GM18526 (cell line): Measurements from ENCODE around the gene S100A2.

Experiments
- POLR2A ChIP-seq: IDR thresholded peaks from 3 replicates; pipeline ENCODE4 v1.6.1; 2011; ENCODE audit not compliant: insufficient read length; ENCODE audit errors: extremely low read depth

The S100A2 gene

GRCh38 chr1:153565529-153566374 lies at the start of gene S100A2:
TSS of gene S100A2 (minus strand) at chr1:153565844. CDS start at chr1:153563877, 1,967 bp downstream.
- TF ChIP-seq POLR2A, result no peak

DNA sequence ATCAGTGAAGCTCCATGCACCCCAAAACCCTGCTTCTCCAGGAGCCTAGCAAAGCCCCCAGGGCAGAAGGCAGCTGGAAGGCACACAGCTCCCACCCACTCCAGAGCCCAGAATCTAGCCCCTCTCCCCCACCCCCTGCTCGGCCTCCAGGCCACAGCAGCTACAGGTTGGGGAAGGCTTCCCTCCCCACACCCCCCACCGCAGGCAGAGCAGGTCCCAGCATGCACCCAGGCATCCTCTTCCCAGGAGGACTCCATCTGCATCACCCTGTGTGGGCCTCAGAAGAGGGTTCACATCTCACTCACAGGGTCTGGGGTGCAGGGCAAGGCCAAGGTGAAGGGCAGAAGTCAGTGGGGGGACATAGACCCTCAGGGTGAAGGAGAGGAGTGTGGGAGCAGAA lies 49.8 kb upstream of the S100A2 start:
- no peak for TF ChIP-seq POLR2A

GRCh38 chr1:153614906-153615305 lies 49.3 kb upstream of the S100A2 start:
- no peak for TF ChIP-seq POLR2A

DNA sequence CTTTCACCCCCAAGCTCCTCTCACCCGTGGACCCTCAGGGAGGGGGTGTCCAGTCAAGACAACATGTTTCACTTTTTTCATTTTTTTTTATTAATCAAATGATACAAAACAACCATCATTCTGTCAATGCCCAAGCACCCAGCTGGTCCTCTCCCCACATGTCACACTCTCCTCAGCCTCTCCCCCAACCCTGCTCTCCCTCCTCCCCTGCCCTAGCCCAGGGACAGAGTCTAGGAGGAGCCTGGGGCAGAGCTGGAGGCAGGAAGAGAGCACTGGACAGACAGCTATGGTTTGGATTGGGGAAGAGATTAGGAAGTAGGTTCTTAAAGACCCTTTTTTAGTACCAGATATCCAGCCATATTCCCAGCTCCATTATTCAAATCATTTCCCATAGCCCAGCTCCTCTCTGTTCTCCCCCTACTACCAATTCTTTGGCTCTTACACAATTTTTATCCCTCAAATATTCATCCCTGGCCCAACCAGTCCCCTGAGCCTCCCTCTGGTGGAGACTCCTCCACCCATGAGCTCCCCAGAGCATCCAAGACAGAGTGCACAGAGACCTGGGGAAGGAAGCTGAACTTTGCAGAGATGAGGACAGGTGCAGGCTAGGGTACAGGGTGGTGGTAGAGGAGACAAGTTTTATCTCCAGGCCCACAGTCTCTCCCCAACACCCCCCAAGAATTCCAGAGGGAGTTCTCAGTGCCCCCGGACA lies 48.7 kb upstream of the S100A2 start:
- no peak for TF ChIP-seq POLR2A

DNA sequence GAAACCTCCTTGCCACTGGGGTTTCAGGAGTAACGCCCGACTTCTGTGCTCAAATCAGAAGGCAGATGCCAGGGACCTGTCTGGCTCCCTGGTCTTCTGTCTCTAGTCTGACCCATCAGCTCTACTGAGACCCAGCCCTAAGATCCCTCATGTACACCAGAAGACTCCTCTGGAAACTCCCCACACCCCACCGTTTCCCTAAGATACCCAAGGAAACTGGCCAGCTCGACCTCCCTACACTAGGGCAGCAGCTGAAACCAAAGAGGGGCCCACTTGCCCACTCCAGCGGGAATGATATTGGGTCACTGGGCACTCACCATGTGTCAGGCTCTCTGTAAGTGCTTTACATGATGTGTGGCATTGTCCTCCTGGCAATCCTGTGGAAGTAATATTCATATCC lies 47.8 kb upstream of the S100A2 start:
- TF ChIP-seq POLR2A, result no peak

DNA sequence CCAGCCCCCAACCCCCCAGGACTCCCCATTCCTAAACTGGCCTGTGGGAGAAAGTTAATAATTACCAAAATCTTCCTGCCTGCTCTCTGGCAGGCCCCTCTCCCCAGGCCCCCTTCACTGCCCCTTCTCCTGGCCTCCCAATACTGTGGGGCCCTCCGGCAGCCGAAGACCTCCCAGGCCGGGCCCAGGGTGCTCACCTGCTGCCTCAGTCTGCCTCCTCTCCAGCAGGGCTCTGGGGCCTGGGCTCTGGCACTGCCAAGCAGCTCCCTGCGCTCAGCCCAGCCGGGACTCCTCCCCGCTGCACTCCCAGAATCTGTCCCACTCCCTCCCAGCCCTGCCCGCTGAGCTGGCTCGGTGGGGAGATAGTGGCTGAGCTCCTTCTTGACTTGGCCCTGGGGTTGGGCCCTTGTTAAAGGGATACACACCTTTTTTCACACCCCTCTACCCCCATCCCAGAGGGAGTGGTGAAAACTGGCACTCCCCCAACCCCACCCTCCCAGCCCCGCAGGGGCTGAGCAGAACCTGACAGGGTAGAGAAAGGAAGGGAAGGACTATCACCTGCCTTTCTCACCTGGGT lies 47.2 kb upstream of the S100A2 start, which contains the start of gene S100A16:
Gene S100A16 (minus strand): TSS at position 383 of the 577 bp plus-strand sequence. CDS start 4,986 bp downstream, outside the sequence.
- no peak for TF ChIP-seq POLR2A

- TF ChIP-seq POLR2A, result no peak
These were observed 46.6 kb upstream of the S100A2 start for GRCh38 chr1:153612111-153612754.

GRCh38 chr1:153611356-153611755 lies 45.7 kb upstream of the S100A2 start:
- TF ChIP-seq POLR2A, result no peak

DNA sequence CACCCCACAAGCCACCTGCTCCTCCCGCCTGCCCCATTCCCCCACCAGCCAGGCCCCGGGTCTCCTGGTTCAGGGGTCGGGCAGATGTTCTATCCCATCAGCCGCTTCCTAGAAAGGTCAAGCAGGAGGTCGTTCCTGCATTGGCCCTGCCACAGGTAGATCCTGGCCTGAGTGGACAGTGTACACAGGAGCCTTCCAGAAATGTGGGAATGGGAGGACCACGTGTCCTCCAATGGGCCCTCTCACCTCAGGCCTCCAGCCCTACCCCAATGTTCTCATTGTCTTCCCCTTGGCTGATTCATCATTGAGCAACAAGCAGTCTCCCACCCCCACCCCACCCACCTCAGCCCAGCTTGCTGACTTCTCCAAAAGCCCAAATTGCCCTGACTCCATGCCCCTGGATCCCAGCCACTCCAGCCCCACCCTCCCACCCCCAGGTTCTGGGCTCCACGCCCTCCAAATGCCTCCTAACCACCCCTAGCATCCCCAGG lies 45.2 kb upstream of the S100A2 start:
- no peak for TF ChIP-seq POLR2A

- TF ChIP-seq POLR2A, result no peak
These were observed 44.7 kb upstream of the S100A2 start for GRCh38 chr1:153610334-153610733.

DNA sequence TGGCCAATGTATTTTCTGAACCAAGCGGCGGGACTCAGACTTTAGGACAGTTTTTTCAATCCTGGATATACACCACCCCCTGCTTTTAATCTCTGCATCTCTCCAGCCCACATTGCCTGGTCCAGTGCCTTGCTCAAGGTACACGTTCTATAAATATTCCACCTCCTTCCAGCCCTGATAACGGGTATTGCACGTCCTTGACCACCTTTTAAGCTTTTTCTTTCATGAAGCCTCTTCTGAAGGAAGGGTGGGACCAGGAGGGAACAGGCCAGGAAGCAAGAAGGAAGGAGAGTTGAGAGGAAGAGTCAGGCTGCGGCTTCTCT lies 43.9 kb upstream of the S100A2 start:
- TF ChIP-seq POLR2A, result no peak

- TF ChIP-seq POLR2A, result no peak
These were observed 43.3 kb upstream of the S100A2 start for GRCh38 chr1:153608742-153609584.

- no peak for TF ChIP-seq POLR2A
These were observed 42.5 kb upstream of the S100A2 start for GRCh38 chr1:153608089-153608682.

DNA sequence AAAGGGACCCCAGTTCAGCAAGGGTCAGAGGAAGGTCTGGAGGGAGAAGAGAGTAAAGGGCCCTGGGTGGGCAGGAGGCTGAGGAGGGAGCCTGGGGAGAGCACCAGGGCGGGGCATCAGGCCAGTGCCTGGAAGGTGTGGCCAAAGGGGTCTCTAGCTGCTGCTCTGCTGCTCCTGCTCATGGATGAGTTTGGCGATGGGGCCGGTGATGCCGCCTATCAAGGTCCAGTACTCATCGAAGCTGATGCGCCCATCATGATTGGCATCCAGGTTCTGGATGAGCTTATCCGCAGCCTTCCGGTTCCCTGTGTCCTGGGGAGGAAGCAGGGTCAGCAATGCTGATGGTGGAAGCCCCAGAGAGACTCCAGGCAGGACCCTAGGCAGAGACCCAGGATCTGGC lies 41.7 kb upstream of the S100A2 start:
- no peak for TF ChIP-seq POLR2A
